ENCODE results near the gene SKI. TPM values are rescaled to one million over a fixed set of nuclear protein-coding genes. Genes with fewer than 3 reads are reported as not detected.

The SKI gene
- total and polyA plus RNA-seq, 2 of the 8 experiments (the other 6 are each of a cell fraction or from before 2014, with no cell fraction given): 8.3 to 87.6 TPM

GRCh38 chr1:2316451-2316961, 88.4 kb downstream of the SKI start:
- H3K23ac ChIP-seq (ENCODE audit: insufficient read length): no peak overlapping the region
- no peaks in the 10 kb centered on the region for H3K9me3 ChIP-seq (ENCODE audit: insufficient read depth in 2 of 2, low read depth in 1 of 2, low read length in 1 of 2)
- no peak overlapping the region for H2BK20ac ChIP-seq (ENCODE audit: low read length)
- H3K18ac ChIP-seq (ENCODE audit: extremely low read depth, low read length): peak overlapping the region; percentile 32
- H3K4me2 ChIP-seq (ENCODE audit: insufficient read depth in 1 of 2, low read depth in 2 of 2, low read length in 2 of 2): no peak overlapping the region
- POLR2A ChIA-PET (ENCODE audit: partially characterized antibody): interaction anchor here (0.8 to 2.1 kb wide), 7 partner anchors 12 to 112 kb away, joined by 3 to 5 read pairs (median 4); no protein-coding TSS in a partner anchor
- peaks cover 3% of the 10 kb centered on the region; the same call in 1 of the 2 replicates for H3K79me1 ChIP-seq (ENCODE audit: low read depth, low read length)
- H2BK12ac ChIP-seq (ENCODE audit: low read depth, low read length): peak overlapping the region; percentile 85
- no peaks in the 10 kb centered on the region; the same call in 1 of the 2 replicates for H3K23me2 ChIP-seq (ENCODE audit: low read depth, low read length)
- H2AK5ac ChIP-seq (ENCODE audit: low read depth, low read length): peak overlapping the region; percentile 75; the same call in 1 of the 2 replicates
- peaks cover 1 to 2% of the 10 kb centered on the region in 2 experiments for H4K20me1 ChIP-seq (replicated peaks in 1 of 2; ENCODE audit: control insufficient read depth in 1 of 2, insufficient read depth in 2 of 2, low read length in 2 of 2)
- no peak overlapping the region for H3K4me3 ChIP-seq (ENCODE audit: extremely low read depth in 1 of 4, insufficient read depth in 2 of 4, low read depth in 3 of 4, low read length in 4 of 4)
- H4K8ac ChIP-seq (ENCODE audit: extremely low read depth, insufficient read depth, low read length): peak overlapping the region; percentile 75
- H3K9ac ChIP-seq (replicated peaks in 1 of 4; ENCODE audit: extremely low read depth in 1 of 4, low read depth in 3 of 4, low read length in 3 of 4): no peak overlapping the region
- H3K79me2 ChIP-seq (ENCODE audit: control insufficient read depth in 1 of 2, insufficient read depth in 2 of 2, low read length in 2 of 2): no peaks in the 10 kb centered on the region
- peak overlapping the region; percentile 80 for H3K4ac ChIP-seq (replicated peaks; ENCODE audit: insufficient read length, low read depth, low read length)
- no peaks in the 10 kb centered on the region for H3K36me3 ChIP-seq (ENCODE audit: control insufficient read depth in 2 of 4, insufficient read depth in 4 of 4, low read length in 3 of 4)
- H2BK15ac ChIP-seq (ENCODE audit: low read length): peak overlapping the region; percentile 96; the same call in 1 of the 2 replicates
- no peak overlapping the region for H4K5ac ChIP-seq (ENCODE audit: insufficient read length, low read depth, low read length)
- H3K14ac ChIP-seq (ENCODE audit: insufficient read length): no peak overlapping the region
- CTCF ChIA-PET (ENCODE audit: partially characterized antibody): interaction anchor here (0.6 to 4.2 kb wide), 19 partner anchors 9 to 142 kb away, joined by 3 to 22 read pairs (median 7); partner anchors contain the start of gene FAAP20
- H3K27me3 ChIP-seq (replicated peaks in 1 of 4; ENCODE audit: control insufficient read depth in 3 of 4, extremely low read depth in 1 of 4, insufficient read depth in 3 of 4, low read length in 3 of 4): no peaks in the 10 kb centered on the region
- peaks cover 7 to 35% (median 27%) of the 10 kb centered on the region in 4 experiments for H3K4me1 ChIP-seq (replicated peaks in 1 of 4; ENCODE audit: control insufficient read depth in 3 of 4, insufficient read depth in 4 of 4, low read length in 3 of 4)
- H3K27ac ChIP-seq (ENCODE audit: low read depth, low read length): no peak overlapping the region
- FAIRE-seq: no peak
- H2BK5ac ChIP-seq (ENCODE audit: low read depth, low read length): peak overlapping the region; percentile 90; the same call in 1 of the 2 replicates
- H3K56ac ChIP-seq (replicated peaks; ENCODE audit: insufficient read length, low read depth, low read length): no peak overlapping the region
- no peak overlapping the region for H2BK120ac ChIP-seq (replicated peaks; ENCODE audit: low read depth, low read length)
- no peak overlapping the region for H2AFZ ChIP-seq (ENCODE audit: low read length)
- peak overlapping the region; percentile 65 for H4K91ac ChIP-seq (replicated peaks; ENCODE audit: insufficient read length, low read length)
- DNase-seq (ENCODE audit: low read depth in 1 of 2, low spot score in 2 of 2): no peak
- 87% methylated on average over 12 of the region's 16 CpGs; no CpG with 5 or more reads in 1 of the 2 experiments for WGBS, 2 experiments (ENCODE audit: extremely low coverage in 1 of 2, insufficient coverage in 1 of 2, insufficient read length in 1 of 2, insufficient replicate concordance in 2 of 2, low coverage in 1 of 2, low lambda C conversion rate in 2 of 2, missing lambda C conversion rate in 1 of 2)
- TF ChIP-seq SP4 (IDR thresholded peaks at IDR 0.05; ENCODE audit: low read length) (no peak), BACH1 (IDR thresholded peaks at IDR 0.05; ENCODE audit: low read length) (no peak), TAF1 (IDR thresholded peaks at IDR 0.05; ENCODE audit: low read depth, low read length) (no peak), RBBP5 (IDR thresholded peaks at IDR 0.05; ENCODE audit: borderline replicate concordance, low read depth, low read length) (no peak), ATF2 (IDR thresholded peaks at IDR 0.05; ENCODE audit: low read length) (no peak), RAD21 (IDR thresholded peaks at IDR 0.05 in 1 of 2, conservative IDR thresholded peaks at IDR 0.05 in 1 of 2; ENCODE audit: low read depth in 2 of 2, low read length in 2 of 2) (no peak), CTCF (IDR thresholded peaks at IDR 0.05; ENCODE audit: control extremely low read depth in 1 of 3, insufficient read depth in 1 of 3, low read depth in 1 of 3, low read length in 3 of 3) (no peak), SRF (IDR thresholded peaks at IDR 0.05; ENCODE audit: low read depth, low read length) (no peak)

All from H1 (cell line).